ENCODE results near the gene PYURF. TPM values are rescaled to one million over a fixed set of nuclear protein-coding genes. Genes with fewer than 3 reads are reported as not detected.

PYURF gene
- total RNA-seq, 1 donor from 2014 or later, result 78.1 TPM

DNA sequence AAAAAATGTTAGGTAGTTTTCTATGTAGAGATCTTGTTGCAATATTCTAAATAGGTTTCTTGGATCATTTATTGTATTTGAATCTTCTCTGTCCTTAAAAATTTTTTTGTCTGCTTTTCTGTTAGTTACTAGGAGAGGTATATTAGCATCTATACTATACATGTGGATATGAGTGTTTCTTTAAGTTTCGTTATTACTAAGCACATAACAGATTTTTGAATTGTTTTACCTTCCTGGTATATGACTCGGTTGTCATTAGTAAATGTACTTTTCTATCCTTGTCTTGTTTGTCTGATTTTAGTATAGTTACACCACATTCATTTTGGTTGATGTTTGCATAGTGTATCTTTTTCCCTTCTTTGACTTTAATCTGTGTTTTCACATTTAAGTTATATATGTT is 20.2 kb downstream of the PYURF start:
- no peak for DNase-seq

DNA sequence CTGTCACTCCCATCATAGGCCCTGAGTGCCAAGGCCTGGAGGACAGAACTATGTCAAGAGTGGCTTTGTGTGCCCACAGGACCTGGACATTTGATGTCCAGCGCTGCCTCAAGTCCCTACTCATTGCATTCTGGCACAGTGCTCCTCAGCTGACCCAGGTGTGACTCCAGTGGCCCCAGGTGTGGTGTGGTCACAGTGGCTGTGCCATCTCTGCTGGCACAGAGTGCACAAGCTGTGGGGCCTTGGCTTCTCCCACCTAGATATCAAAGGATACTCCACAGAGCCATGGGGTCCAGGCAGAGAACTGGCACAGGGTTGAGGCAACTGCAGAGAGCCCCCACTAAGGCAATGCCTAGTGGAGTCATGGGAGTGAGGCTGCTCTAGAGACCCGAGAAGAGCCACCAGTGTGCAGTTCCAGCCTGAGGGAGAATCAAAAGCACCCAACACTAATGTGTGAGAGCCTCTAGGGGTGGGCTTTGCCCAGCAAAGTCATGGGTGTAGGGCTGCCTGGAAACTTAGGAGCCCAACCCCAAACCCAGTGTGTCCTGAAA is 25.6 kb downstream of the PYURF start:
- DNase-seq, result no peak

DNA sequence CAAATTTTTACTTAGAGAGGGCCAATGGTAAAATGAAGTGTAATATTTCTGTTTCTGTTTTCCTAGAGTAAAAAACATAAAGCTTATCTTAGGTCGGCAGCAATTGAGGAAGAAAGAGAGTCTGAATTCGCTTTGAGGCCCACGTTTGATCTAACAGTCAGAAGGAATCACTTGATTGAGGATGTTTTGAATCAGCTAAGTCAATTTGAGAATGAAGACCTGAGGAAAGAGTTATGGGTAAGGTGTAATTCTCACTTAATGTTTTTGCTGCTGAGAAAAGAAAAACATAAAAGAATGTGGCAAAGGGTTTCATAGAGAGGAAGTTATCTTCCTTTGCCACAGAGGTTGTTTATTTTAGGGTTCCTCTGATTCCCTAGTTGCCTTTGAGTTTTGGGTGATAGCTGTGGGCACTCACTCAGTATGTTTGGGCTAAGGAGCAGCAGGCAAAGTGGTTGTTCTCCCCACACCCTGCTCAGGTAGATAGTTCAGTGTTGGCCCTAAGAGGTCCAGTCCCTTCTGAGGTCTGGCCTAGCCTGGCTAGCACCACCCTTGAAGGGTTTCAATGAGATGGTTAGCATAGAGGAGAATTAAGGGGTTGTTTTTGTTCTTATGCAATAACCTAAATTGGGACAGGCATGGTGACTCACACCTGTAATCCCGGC is 34.3 kb downstream of the PYURF start:
- DNase-seq, result no peak

DNA sequence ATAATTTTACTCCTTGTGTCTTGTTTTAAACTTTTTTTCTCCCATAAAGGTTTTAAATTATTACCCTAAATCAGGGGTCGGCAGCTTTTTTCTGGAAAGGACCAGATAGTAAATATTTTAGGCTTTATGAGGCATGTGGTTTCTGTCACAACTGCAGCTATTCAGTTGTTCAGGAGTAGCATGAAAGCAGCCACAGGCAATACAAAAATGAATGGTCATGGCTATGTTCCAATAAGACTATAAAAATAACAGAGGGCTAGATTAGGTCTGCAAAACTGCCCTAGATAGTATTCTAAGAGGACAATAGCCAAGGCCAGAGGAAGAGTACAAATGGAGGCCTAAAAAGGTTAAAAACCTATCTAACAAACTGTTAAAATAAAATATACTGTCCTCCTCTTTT is 42.0 kb downstream of the PYURF start:
- no peak for DNase-seq

DNA sequence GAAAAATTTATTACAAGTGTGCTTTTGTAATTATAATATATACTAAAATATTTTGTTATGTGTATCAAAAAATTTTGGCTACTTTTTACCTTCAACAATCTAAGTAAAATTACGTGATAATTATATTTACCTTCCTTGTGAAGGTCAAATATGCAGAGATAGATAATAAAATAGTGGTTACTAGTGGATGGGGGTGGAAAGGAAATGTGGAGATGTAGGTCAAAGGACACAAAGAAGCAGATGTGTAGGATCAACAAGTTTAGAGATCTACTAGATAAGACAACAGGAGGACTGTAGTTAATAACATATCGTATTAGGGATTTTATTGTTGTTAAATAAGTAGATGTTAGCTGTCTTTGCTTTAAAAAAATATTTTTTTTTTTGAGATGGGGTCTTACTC is 45.3 kb downstream of the PYURF start:
- no peak for DNase-seq

DNA sequence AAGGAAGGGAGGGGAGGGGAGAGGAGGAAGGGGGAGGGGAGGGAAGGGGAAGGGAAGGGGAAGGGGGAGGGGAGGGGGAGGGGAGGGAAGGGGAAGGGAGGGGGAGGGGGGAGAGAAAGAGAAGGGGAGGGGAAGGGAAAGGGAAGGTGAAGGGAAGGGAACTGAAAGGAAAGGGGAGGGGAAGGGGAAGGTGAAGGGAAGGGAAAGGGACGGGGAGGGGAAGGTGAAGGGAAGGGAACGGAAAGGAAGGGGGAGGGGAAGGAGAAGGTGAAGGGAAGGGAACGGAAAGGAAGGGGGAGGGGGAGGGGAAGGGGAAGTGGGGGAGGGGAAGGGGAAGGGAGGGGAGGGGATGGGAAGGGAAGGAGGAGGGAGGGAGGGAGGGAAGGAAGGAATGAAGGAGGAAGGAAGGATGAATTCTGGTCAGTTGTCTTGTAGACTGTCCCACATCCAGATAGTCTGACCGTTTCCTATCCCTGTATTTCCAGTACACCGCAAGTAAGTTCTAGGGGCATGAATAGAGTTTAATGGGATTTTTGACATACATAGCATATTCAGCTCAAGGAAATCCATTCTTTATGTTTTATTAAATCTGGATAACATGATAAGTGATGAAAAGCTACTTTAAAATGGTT is 46.2 kb downstream of the PYURF start:
- no peak for DNase-seq

Other genes starting within 250 kb of the PYURF start
- 7.9 and 8.0 TPM in 2 replicates for gene PPM1K, start 239.2 kb downstream of the PYURF start, total RNA-seq
- 7.8 and 11.5 TPM in 2 replicates for gene HERC6, start 144.9 kb downstream of the PYURF start, total RNA-seq
- gene HERC5, start 66.7 kb downstream of the PYURF start, total RNA-seq, result 6.7 and 9.7 TPM in 2 replicates
- gene HERC3, start 68.7 kb upstream of the PYURF start, total RNA-seq, result 11.4 and 13.1 TPM in 2 replicates
- gene NAP1L5, start 174.1 kb upstream of the PYURF start, total RNA-seq, result 2.7 and 5.6 TPM in 2 replicates

Measured in dermis blood vessel endothelial cell (primary cell).